ENCODE measurements around the gene NEURL2.

DNA sequence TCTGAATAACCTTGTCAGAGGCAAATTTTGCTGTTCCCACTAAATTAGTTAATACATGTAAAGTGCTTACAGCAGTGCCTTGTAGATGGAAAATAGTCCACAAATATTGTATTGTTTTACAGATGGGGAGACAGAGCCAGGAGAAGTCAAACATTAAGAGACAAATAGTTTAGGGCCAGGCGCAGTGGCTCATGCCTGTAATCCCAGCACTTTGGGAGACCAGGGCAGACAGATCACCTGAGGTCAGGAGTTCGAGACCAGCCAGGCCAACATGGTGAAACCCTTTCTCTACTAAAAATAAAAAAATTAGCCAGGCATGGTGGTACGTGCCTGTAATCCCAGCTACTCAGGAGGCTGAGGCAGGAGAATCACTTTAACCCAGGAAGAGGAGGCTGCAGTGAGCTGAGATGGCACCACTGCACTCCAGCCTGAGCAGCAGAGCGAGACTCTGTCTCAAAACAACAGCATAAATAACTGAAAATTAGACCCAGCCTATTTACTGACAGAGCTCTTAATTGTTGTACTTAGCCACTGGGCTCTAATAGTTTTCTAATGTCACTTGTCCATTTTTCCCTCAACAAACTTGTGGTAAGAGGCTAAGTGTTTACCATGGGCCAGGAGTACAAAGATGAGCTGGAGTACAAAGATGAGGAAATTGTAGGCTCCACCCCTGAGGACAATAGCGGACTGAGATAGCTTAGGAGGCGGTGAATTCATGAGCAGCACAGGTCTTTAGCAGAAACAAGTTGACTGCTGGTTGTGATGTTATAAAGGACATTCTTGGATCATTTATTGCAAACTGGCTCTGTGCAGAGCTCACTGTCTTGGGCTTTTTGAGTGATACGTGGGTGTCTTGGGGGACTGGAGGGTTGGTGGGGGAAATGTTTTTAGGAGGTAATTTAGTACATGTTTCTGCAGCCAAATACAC lies 27.2 kb downstream of the NEURL2 start:
- TF ChIP-seq TOX (CRISPR knock-in tag; IDR thresholded peaks at IDR 0.05; ENCODE audit: borderline replicate concordance), result no peak
- TF ChIP-seq, protein P1, sequence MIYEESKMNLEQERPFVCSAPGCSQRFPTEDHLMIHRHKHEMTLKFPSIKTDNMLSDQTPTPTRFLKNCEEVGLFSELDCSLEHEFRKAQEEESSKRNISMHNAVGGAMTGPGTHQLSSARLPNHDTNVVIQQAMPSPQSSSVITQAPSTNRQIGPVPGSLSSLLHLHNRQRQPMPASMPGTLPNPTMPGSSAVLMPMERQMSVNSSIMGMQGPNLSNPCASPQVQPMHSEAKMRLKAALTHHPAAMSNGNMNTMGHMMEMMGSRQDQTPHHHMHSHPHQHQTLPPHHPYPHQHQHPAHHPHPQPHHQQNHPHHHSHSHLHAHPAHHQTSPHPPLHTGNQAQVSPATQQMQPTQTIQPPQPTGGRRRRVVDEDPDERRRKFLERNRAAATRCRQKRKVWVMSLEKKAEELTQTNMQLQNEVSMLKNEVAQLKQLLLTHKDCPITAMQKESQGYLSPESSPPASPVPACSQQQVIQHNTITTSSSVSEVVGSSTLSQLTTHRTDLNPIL (CRISPR knock-in tag; IDR thresholded peaks at IDR 0.05; ENCODE audit: low read depth), result no peak
- no peak for TF ChIP-seq PPARA (CRISPR knock-in tag; IDR thresholded peaks at IDR 0.05; ENCODE audit: borderline replicate concordance)
- TF ChIP-seq, protein P2, sequence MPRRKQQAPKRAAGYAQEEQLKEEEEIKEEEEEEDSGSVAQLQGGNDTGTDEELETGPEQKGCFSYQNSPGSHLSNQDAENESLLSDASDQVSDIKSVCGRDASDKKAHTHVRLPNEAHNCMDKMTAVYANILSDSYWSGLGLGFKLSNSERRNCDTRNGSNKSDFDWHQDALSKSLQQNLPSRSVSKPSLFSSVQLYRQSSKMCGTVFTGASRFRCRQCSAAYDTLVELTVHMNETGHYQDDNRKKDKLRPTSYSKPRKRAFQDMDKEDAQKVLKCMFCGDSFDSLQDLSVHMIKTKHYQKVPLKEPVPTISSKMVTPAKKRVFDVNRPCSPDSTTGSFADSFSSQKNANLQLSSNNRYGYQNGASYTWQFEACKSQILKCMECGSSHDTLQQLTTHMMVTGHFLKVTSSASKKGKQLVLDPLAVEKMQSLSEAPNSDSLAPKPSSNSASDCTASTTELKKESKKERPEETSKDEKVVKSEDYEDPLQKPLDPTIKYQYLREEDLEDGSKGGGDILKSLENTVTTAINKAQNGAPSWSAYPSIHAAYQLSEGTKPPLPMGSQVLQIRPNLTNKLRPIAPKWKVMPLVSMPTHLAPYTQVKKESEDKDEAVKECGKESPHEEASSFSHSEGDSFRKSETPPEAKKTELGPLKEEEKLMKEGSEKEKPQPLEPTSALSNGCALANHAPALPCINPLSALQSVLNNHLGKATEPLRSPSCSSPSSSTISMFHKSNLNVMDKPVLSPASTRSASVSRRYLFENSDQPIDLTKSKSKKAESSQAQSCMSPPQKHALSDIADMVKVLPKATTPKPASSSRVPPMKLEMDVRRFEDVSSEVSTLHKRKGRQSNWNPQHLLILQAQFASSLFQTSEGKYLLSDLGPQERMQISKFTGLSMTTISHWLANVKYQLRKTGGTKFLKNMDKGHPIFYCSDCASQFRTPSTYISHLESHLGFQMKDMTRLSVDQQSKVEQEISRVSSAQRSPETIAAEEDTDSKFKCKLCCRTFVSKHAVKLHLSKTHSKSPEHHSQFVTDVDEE (CRISPR knock-in tag; IDR thresholded peaks at IDR 0.05), result no peak
- TF ChIP-seq, protein P3, sequence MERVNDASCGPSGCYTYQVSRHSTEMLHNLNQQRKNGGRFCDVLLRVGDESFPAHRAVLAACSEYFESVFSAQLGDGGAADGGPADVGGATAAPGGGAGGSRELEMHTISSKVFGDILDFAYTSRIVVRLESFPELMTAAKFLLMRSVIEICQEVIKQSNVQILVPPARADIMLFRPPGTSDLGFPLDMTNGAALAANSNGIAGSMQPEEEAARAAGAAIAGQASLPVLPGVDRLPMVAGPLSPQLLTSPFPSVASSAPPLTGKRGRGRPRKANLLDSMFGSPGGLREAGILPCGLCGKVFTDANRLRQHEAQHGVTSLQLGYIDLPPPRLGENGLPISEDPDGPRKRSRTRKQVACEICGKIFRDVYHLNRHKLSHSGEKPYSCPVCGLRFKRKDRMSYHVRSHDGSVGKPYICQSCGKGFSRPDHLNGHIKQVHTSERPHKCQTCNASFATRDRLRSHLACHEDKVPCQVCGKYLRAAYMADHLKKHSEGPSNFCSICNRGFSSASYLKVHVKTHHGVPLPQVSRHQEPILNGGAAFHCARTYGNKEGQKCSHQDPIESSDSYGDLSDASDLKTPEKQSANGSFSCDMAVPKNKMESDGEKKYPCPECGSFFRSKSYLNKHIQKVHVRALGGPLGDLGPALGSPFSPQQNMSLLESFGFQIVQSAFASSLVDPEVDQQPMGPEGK (CRISPR knock-in tag; IDR thresholded peaks at IDR 0.05; ENCODE audit: borderline replicate concordance), result no peak
- no peak for TF ChIP-seq RARB (CRISPR knock-in tag; IDR thresholded peaks at IDR 0.05)

Measured in SK-N-SH treated with all-trans-retinoic acid at 6 μM for 48 hours (cell line).